Raji (cell line): ENCODE results near the gene ELFN2.

ENCODE experiments used
- POLR2A ChIP-seq: IDR thresholded peaks from 2 replicates; pipeline ENCODE4 v1.6.1; 2011; ENCODE audit warnings: low read depth, low read length, control low read depth; ENCODE audit not compliant: insufficient read depth

The ELFN2 gene

DNA sequence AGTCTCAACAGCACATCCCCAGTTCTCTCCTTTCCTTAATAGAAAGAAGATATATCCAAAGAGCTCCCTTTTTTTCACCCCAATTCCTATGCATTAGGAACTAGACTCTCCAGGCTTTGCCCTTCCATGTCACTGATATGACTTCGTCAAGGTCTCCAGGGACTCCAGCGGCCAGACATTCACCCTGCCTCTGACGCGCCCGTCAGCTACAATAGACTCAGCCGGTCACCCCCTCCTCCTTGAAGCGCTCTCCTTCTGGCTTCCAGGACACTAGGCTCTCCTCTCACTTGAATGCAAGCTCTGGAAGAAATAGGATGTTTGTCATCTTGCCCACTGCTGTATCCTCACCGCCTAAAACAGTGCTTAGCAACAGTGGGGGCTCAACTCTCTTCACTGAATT is 14.9 kb upstream of the ELFN2 start:
- no peak for TF ChIP-seq POLR2A

GRCh38 chr22:37440875-37441274 is 13.6 kb upstream of the ELFN2 start:
- TF ChIP-seq POLR2A, result no peak

- no peak for TF ChIP-seq POLR2A
Measured at GRCh38 chr22:37439347-37439746, 12.1 kb upstream of the ELFN2 start.

- no peak for TF ChIP-seq POLR2A
Measured at GRCh38 chr22:37435970-37436603, 8.8 kb upstream of the ELFN2 start.

GRCh38 chr22:37433786-37434185 is 6.5 kb upstream of the ELFN2 start:
- no peak for TF ChIP-seq POLR2A

DNA sequence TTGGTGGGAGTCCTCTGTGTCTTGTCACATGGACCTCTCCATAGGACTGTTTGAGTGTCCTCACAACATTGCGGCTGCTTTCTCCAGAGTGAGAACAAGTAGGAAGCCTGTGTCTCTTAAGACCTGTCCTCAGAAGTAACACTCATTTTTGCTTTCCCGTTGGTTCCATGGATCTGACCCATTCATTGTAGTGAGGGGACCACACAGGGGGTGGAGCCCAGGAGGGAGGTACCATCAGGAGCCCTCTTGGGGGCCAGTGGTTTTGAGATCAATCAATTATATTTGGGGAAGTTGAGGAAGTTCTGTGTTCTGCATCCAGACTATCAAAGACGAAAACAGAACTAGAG is 5.4 kb upstream of the ELFN2 start:
- no peak for TF ChIP-seq POLR2A

GRCh38 chr22:37431801-37432707 is 4.8 kb upstream of the ELFN2 start:
- TF ChIP-seq POLR2A, result no peak

GRCh38 chr22:37431366-37431765 is 4.1 kb upstream of the ELFN2 start:
- TF ChIP-seq POLR2A, result no peak

GRCh38 chr22:37430941-37431340 is 3.7 kb upstream of the ELFN2 start:
- no peak for TF ChIP-seq POLR2A

GRCh38 chr22:37428649-37429586 is 1.6 kb upstream of the ELFN2 start:
- TF ChIP-seq POLR2A, result no peak

- TF ChIP-seq POLR2A, result no peak
Measured at GRCh38 chr22:37427711-37428635, 694 bp upstream of the ELFN2 start.

- TF ChIP-seq POLR2A, result no peak
Measured at GRCh38 chr22:37426706-37427134, 559 bp downstream of the ELFN2 start.

DNA sequence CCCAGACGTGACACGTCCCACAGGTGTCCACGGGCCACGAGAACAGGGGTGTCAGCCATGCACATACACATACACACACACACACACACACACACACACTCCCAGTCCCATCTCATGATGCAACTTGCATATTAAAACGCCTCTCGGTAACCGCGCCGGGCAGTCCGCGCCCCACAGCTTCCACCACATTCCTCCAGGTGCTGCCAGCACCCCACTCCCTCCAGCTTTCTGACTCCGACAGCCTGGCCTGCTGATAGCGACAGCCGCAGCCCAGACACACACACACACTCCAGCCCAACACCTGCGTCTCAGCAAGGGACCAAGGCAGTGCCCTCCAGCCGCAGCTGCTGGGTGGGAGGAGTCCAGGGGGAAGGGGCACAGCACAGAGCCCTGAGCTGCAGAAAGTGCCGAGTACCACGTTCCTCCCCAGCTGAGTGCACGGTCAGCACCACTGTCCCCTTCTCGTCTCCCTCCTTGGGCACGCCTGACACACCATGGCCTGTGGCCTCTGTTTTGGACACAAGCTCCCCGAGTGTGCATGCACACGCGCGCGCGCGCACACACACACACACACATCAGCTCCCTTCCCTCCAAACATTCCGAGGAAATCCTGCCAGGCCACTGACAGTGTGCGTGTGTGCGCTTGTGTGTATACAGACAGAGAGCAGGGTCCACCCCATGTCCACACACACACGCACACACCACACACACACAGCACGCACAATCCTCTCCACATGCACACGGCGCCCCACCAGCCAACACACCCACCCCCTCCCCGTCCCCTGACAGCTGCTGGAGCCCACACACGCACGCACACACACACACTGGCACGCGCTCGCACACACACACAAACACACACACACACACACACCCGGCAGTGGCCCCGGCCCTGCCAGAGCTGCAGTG is 1.2 kb downstream of the ELFN2 start:
- no peak for TF ChIP-seq POLR2A
